Measurements from ENCODE around the gene XDH. TPM values are rescaled to one million over a fixed set of nuclear protein-coding genes. Genes with fewer than 3 reads are reported as not detected.

Gene XDH
- total RNA-seq, 1 donor from 2014 or later: 0.49 TPM

GRCh38 chr2:31428001-31428418 is 13.5 kb upstream of the XDH start:
- H3K4me3 ChIP-seq: no peak overlapping the region
- H3K27ac ChIP-seq: no peak overlapping the region
- no peak for DNase-seq (ENCODE audit: extremely low spot score in 2 of 2)
- TF ChIP-seq POLR2A (IDR thresholded peaks at IDR 0.05): no peak
- TF ChIP-seq POLR2AphosphoS5 (IDR thresholded peaks at IDR 0.05; ENCODE audit: insufficient read depth in 1 of 2, low read depth in 1 of 2): no peak
- TF ChIP-seq, protein P1, sequence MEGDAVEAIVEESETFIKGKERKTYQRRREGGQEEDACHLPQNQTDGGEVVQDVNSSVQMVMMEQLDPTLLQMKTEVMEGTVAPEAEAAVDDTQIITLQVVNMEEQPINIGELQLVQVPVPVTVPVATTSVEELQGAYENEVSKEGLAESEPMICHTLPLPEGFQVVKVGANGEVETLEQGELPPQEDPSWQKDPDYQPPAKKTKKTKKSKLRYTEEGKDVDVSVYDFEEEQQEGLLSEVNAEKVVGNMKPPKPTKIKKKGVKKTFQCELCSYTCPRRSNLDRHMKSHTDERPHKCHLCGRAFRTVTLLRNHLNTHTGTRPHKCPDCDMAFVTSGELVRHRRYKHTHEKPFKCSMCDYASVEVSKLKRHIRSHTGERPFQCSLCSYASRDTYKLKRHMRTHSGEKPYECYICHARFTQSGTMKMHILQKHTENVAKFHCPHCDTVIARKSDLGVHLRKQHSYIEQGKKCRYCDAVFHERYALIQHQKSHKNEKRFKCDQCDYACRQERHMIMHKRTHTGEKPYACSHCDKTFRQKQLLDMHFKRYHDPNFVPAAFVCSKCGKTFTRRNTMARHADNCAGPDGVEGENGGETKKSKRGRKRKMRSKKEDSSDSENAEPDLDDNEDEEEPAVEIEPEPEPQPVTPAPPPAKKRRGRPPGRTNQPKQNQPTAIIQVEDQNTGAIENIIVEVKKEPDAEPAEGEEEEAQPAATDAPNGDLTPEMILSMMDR (IDR thresholded peaks at IDR 0.05): no peak
- no peaks in the 10 kb centered on the region for H3K36me3 ChIP-seq
- no peaks in the 10 kb centered on the region for H3K4me1 ChIP-seq
- no peaks in the 10 kb centered on the region for H3K9me3 ChIP-seq
- no peaks in the 10 kb centered on the region for H3K27me3 ChIP-seq
- intact Hi-C loops (cut with DNase I): no loop called here

- Histone ChIP-seq H3K27ac (no peak overlapping the region), H3K27me3 (no peaks in the 10 kb centered on the region), H3K9me3 (no peaks in the 10 kb centered on the region), H3K36me3 (no peaks in the 10 kb centered on the region), H3K4me3 (no peak overlapping the region), H3K4me1 (no peaks in the 10 kb centered on the region)
- intact Hi-C loops (cut with DNase I): no loop called here
- DNase-seq (ENCODE audit: extremely low spot score in 2 of 2): no peak
- TF ChIP-seq, protein P1 (IDR thresholded peaks at IDR 0.05): no peak
- TF ChIP-seq POLR2A (IDR thresholded peaks at IDR 0.05): no peak
Observed at GRCh38 chr2:31426096-31426495, 11.6 kb upstream of the XDH start.

DNA sequence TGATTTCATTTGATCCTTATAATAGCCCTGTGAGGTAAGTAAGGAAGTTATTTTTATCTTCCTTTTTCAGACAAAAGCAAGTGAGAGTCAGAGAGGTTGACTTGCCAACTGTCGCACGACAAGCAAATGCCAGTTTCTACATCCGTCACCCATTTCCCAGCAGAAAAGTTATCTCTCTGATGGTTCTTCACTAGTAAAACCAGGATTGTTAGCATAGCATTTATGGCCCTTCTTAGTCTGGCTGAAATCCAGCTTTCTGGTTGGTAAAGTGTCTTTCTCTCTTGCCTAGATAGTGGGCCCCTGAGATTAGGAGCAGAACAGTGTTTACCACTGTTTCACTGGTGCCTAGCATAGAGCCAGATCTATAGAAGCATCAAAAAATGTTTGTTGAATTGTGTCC is 7.1 kb upstream of the XDH start:
- no peaks in the 10 kb centered on the region for H3K4me1 ChIP-seq
- no peak overlapping the region for H3K4me3 ChIP-seq
- H3K27me3 ChIP-seq: no peaks in the 10 kb centered on the region
- no peak overlapping the region for H3K27ac ChIP-seq
- TF ChIP-seq, protein P1 (IDR thresholded peaks at IDR 0.05): no peak
- TF ChIP-seq POLR2AphosphoS5 (IDR thresholded peaks at IDR 0.05; ENCODE audit: insufficient read depth in 1 of 2, low read depth in 1 of 2): no peak
- no peak for TF ChIP-seq POLR2A (IDR thresholded peaks at IDR 0.05)
- H3K9me3 ChIP-seq: no peaks in the 10 kb centered on the region
- DNase-seq (ENCODE audit: extremely low spot score in 2 of 2): no peak
- intact Hi-C loops (cut with DNase I): no loop called here
- H3K36me3 ChIP-seq: no peaks in the 10 kb centered on the region

- TF ChIP-seq POLR2A (IDR thresholded peaks at IDR 0.05) (no peak), POLR2AphosphoS5 (IDR thresholded peaks at IDR 0.05; ENCODE audit: insufficient read depth in 1 of 2, low read depth in 1 of 2) (no peak)
- TF ChIP-seq, protein P1 (IDR thresholded peaks at IDR 0.05): no peak
- no peak for DNase-seq (ENCODE audit: extremely low spot score in 2 of 2)
- Histone ChIP-seq H3K4me3 (no peak overlapping the region), H3K36me3 (no peaks in the 10 kb centered on the region), H3K27ac (no peak overlapping the region), H3K27me3 (no peaks in the 10 kb centered on the region), H3K4me1 (no peaks in the 10 kb centered on the region), H3K9me3 (no peaks in the 10 kb centered on the region)
- intact Hi-C loops (cut with DNase I): no loop called here
Observed at GRCh38 chr2:31420936-31421335, 6.4 kb upstream of the XDH start.

DNA sequence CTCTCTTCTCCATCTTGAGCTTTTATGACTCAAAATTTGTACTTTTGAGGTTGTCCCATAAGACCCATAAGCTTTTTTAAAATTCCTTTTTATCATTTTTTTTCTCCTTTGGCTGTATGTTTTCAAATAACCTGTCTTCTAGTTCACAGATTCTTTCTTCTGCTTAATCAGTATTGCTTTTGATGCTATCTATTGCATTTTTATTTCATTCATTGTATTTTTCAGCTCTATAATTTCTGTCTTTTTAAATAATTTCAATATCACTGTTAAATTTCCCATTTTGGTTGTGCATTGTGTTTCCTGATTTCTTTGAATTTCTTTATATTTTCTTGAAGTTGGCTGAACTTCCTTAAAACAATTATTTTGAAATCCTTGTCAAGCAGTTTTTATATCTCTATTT is 4.8 kb upstream of the XDH start:
- no peak overlapping the region for H3K4me3 ChIP-seq
- H3K36me3 ChIP-seq: no peaks in the 10 kb centered on the region
- intact Hi-C loops (cut with DNase I): no loop called here
- no peaks in the 10 kb centered on the region for H3K9me3 ChIP-seq
- no peaks in the 10 kb centered on the region for H3K27me3 ChIP-seq
- no peak overlapping the region for H3K27ac ChIP-seq
- no peaks in the 10 kb centered on the region for H3K4me1 ChIP-seq
- no peak for DNase-seq (ENCODE audit: extremely low spot score in 2 of 2)
- TF ChIP-seq, protein P1 (IDR thresholded peaks at IDR 0.05): no peak
- TF ChIP-seq POLR2AphosphoS5 (IDR thresholded peaks at IDR 0.05; ENCODE audit: insufficient read depth in 1 of 2, low read depth in 1 of 2) (no peak), POLR2A (IDR thresholded peaks at IDR 0.05) (no peak)
